Esophagus squamous epithelium (tissue), 4 donors: Measurements from ENCODE around the gene KLRG1.

Source experiments
- POLR2A ChIP-seq, 4 donors: fragments of 450-650 bp; IDR thresholded peaks; one replicate each; pipeline ENCODE4 v1.6.1; 2017; ENCODE audit warnings: antibody characterized with exemption in 4 of 4, mild to moderate bottlenecking in 4 of 4, moderate library complexity in 3 of 4
- TF ChIP-seq, protein P1 (sequence below), 6 experiments: fragments of 450-650 bp in 4 of 6; fragments of 200-600 bp in 2 of 6; sonication (generic) in 2 of 6; IDR thresholded peaks; one replicate each; pipeline ENCODE4 v1.5.1; 2016 to 2019; ENCODE audit warnings: antibody characterized with exemption in 6 of 6, mild to moderate bottlenecking in 4 of 6, moderate library complexity in 4 of 6

GRCh38 chr12:9030776-9031175, 41.4 kb downstream of the KLRG1 start:
- TF ChIP-seq, protein P1, sequence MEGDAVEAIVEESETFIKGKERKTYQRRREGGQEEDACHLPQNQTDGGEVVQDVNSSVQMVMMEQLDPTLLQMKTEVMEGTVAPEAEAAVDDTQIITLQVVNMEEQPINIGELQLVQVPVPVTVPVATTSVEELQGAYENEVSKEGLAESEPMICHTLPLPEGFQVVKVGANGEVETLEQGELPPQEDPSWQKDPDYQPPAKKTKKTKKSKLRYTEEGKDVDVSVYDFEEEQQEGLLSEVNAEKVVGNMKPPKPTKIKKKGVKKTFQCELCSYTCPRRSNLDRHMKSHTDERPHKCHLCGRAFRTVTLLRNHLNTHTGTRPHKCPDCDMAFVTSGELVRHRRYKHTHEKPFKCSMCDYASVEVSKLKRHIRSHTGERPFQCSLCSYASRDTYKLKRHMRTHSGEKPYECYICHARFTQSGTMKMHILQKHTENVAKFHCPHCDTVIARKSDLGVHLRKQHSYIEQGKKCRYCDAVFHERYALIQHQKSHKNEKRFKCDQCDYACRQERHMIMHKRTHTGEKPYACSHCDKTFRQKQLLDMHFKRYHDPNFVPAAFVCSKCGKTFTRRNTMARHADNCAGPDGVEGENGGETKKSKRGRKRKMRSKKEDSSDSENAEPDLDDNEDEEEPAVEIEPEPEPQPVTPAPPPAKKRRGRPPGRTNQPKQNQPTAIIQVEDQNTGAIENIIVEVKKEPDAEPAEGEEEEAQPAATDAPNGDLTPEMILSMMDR (IDR thresholded peaks at IDR 0.05): no peak
- TF ChIP-seq POLR2A (IDR thresholded peaks at IDR 0.05): no peak
